ENCODE results near the gene ARHGAP36. TPM values are rescaled to one million over a fixed set of nuclear protein-coding genes. Genes with fewer than 3 reads are reported as not detected.
A peak's percentile ranks its signal among the peaks of the same experiment; 100 is the strongest.

Gene ARHGAP36
- total and polyA plus RNA-seq, 2 of the 8 experiments (the other 6 are each of a cell fraction or from before 2014, with no cell fraction given), result 0.32 to 0.38 TPM

DNA sequence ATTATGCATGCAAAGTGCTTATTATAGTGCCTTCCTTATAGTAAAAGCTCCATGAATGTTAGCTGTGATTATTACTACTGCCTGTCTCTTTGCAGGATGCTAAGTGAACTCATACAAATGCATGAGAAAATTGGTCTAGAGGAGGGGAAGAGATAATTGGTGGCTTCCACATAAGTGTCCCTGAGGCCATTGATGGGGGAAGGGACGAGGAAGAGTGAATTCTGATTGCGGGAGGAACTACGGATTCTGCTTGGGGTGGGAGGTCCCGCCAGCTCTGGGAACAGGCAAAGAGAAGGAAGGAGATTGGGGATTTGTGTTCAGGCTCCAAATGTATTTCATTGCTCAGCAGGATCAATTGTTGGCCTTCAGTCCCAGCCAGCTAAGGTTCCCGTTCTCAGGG is 11.6 kb upstream of the ARHGAP36 start:
- no peak overlapping the region for H3K4ac ChIP-seq (replicated peaks; ENCODE audit: insufficient read length, low read depth, low read length)
- no peaks in the 10 kb centered on the region for H3K9me3 ChIP-seq (ENCODE audit: insufficient read depth in 2 of 2, low read depth in 1 of 2, low read length in 1 of 2)
- 64% methylated on average over 4 of the region's 5 CpGs; no CpG with 5 or more reads in 1 of the 2 experiments for WGBS, 2 experiments (ENCODE audit: extremely low coverage in 1 of 2, insufficient coverage in 1 of 2, insufficient read length in 1 of 2, insufficient replicate concordance in 2 of 2, low coverage in 1 of 2, low lambda C conversion rate in 2 of 2, missing lambda C conversion rate in 1 of 2)
- no peaks in the 10 kb centered on the region for H4K20me1 ChIP-seq (replicated peaks in 1 of 2; ENCODE audit: control insufficient read depth in 1 of 2, insufficient read depth in 2 of 2, low read length in 2 of 2)
- no peak overlapping the region for H2BK15ac ChIP-seq (ENCODE audit: low read length)
- H3K79me2 ChIP-seq (ENCODE audit: control insufficient read depth in 1 of 2, insufficient read depth in 2 of 2, low read length in 2 of 2), result no peaks in the 10 kb centered on the region
- no peak overlapping the region for H3K14ac ChIP-seq (ENCODE audit: insufficient read length)
- H3K23me2 ChIP-seq (ENCODE audit: low read depth, low read length), result no peaks in the 10 kb centered on the region
- H3K4me1 ChIP-seq (replicated peaks in 1 of 4; ENCODE audit: control insufficient read depth in 3 of 4, insufficient read depth in 4 of 4, low read length in 3 of 4), result no peaks in the 10 kb centered on the region; a peak in 1 of 7 replicates
- H2BK12ac ChIP-seq (ENCODE audit: low read depth, low read length), result no peak overlapping the region
- H2BK5ac ChIP-seq (ENCODE audit: low read depth, low read length), result no peak overlapping the region
- H2BK20ac ChIP-seq (ENCODE audit: low read length), result no peak overlapping the region
- no peak overlapping the region for H4K5ac ChIP-seq (ENCODE audit: insufficient read length, low read depth, low read length)
- no peak for DNase-seq (ENCODE audit: low read depth in 1 of 2, low spot score in 2 of 2)
- H3K27ac ChIP-seq (ENCODE audit: low read depth, low read length), result no peak overlapping the region
- no peak overlapping the region for H3K4me2 ChIP-seq (ENCODE audit: insufficient read depth in 1 of 2, low read depth in 2 of 2, low read length in 2 of 2)
- no peak overlapping the region for H4K91ac ChIP-seq (replicated peaks; ENCODE audit: insufficient read length, low read length)
- H3K9ac ChIP-seq (replicated peaks in 1 of 4; ENCODE audit: extremely low read depth in 1 of 4, low read depth in 3 of 4, low read length in 3 of 4), result no peak overlapping the region
- no peak overlapping the region for H2BK120ac ChIP-seq (replicated peaks; ENCODE audit: low read depth, low read length)
- H3K56ac ChIP-seq (replicated peaks; ENCODE audit: insufficient read length, low read depth, low read length), result no peak overlapping the region
- no peak overlapping the region for H2AK5ac ChIP-seq (ENCODE audit: low read depth, low read length)
- no peaks in the 10 kb centered on the region for H3K36me3 ChIP-seq (ENCODE audit: control insufficient read depth in 2 of 4, insufficient read depth in 4 of 4, low read length in 3 of 4)
- H3K23ac ChIP-seq (ENCODE audit: insufficient read length), result no peak overlapping the region
- H4K8ac ChIP-seq (ENCODE audit: extremely low read depth, insufficient read depth, low read length), result no peak overlapping the region
- FAIRE-seq, result peak; percentile 60
- no peak overlapping the region for H3K4me3 ChIP-seq (ENCODE audit: extremely low read depth in 1 of 4, insufficient read depth in 2 of 4, low read depth in 3 of 4, low read length in 4 of 4)
- no peak overlapping the region for H2AFZ ChIP-seq (ENCODE audit: low read length)
- no peaks in the 10 kb centered on the region for H3K79me1 ChIP-seq (ENCODE audit: low read depth, low read length)
- CTCF ChIA-PET (ENCODE audit: partially characterized antibody), result interaction anchor here (0.5 to 1.1 kb wide), 3 partner anchors 14 to 52 kb away, joined by 3 to 6 read pairs (median 3); no protein-coding TSS in a partner anchor
- H3K27me3 ChIP-seq (replicated peaks in 1 of 4; ENCODE audit: control insufficient read depth in 3 of 4, extremely low read depth in 1 of 4, insufficient read depth in 3 of 4, low read length in 3 of 4), result no peaks in the 10 kb centered on the region
- H3K18ac ChIP-seq (ENCODE audit: extremely low read depth, low read length), result no peak overlapping the region
- POLR2A ChIA-PET (ENCODE audit: partially characterized antibody), result no interaction called here
- TF ChIP-seq FOSL1 (IDR thresholded peaks at IDR 0.05; ENCODE audit: insufficient read depth, low read depth, low read length), result no peak
- no peak for TF ChIP-seq EZH2 (IDR thresholded peaks at IDR 0.05; ENCODE audit: low read depth, low read length, severe bottlenecking)
- TF ChIP-seq SIRT6 (IDR thresholded peaks at IDR 0.05; ENCODE audit: low read length), result no peak
- TF ChIP-seq RXRA (IDR thresholded peaks at IDR 0.05; ENCODE audit: insufficient read depth, low read depth, low read length), result no peak
- TF ChIP-seq BACH1 (IDR thresholded peaks at IDR 0.05; ENCODE audit: low read length), result no peak
- TF ChIP-seq POLR2A (IDR thresholded peaks at IDR 0.05; ENCODE audit: control extremely low read depth in 1 of 2, low read depth in 2 of 2, low read length in 2 of 2), result no peak
- TF ChIP-seq SP4 (IDR thresholded peaks at IDR 0.05; ENCODE audit: low read length), result no peak
- TF ChIP-seq, protein P1, sequence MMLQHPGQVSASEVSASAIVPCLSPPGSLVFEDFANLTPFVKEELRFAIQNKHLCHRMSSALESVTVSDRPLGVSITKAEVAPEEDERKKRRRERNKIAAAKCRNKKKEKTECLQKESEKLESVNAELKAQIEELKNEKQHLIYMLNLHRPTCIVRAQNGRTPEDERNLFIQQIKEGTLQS (IDR thresholded peaks at IDR 0.05; ENCODE audit: insufficient read depth, low read depth, low read length), result no peak
- TF ChIP-seq POU5F1 (IDR thresholded peaks at IDR 0.05; ENCODE audit: low read depth, low read length), result no peak
- no peak for TF ChIP-seq PHF8 (conservative IDR thresholded peaks at IDR 0.05; ENCODE audit: low read depth, low read length)
- no peak for TF ChIP-seq CREB1 (IDR thresholded peaks at IDR 0.05)
- TF ChIP-seq TCF12 (IDR thresholded peaks at IDR 0.05; ENCODE audit: low read depth, low read length), result no peak
- no peak for TF ChIP-seq CTCF (IDR thresholded peaks at IDR 0.05; ENCODE audit: control extremely low read depth in 1 of 3, insufficient read depth in 1 of 3, low read depth in 1 of 3, low read length in 3 of 3)
